Gastroesophageal sphincter (tissue), 3 donors: ENCODE measurements around the gene ZNF333.
"Not testable (repeated sequence)": the region's sequence is repeated elsewhere in the genome, so short reads cannot be mapped to it uniquely, and the experiment has no call there.

Experiments used
- POLR2A ChIP-seq, 2 donors: fragments of 450-650 bp; IDR thresholded peaks; one replicate each; pipeline ENCODE4 v1.6.1; 2017; ENCODE audit warnings: antibody characterized with exemption in 2 of 2, mild to moderate bottlenecking in 2 of 2, moderate library complexity in 1 of 2
- POLR2AphosphoS5 ChIP-seq: sonication (generic); formaldehyde crosslinking; IDR thresholded peaks from one replicate; pipeline ENCODE4 v1.6.1; 2017; ENCODE audit warnings: antibody characterized with exemption
- TF ChIP-seq, protein P1 (sequence below), 4 experiments: fragments of 200-600 bp in 2 of 4; fragments of 450-650 bp in 2 of 4; sonication (generic) in 1 of 4; IDR thresholded peaks; one replicate each; pipeline ENCODE4 v1.5.1; 2017 to 2019; ENCODE audit warnings: antibody characterized with exemption in 4 of 4, mild to moderate bottlenecking in 2 of 4, moderate library complexity in 2 of 4

DNA sequence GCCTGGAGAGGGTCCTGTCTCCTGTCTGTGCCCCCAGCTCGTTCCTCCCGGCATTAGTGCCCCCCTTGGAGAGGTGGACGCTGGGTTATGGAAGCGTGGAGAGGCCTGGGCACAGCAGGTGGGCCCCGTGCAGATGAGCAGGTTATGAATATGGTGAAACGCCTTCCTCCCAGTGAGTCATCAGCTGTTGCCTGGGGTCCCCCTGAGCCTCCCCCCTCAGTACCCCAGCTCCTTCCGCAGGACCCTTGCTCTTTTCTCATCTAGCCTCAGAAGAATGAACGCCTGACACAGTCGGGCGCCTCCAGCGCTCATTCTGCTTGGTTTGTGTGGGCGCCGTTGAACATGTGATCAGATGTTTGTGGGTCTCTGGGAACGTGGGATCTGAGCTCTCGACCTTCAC lies 76.0 kb downstream of the ZNF333 start:
- not testable (repeated sequence) for TF ChIP-seq POLR2AphosphoS5; POLR2A (IDR thresholded peaks at IDR 0.05)
- TF ChIP-seq, protein P1, sequence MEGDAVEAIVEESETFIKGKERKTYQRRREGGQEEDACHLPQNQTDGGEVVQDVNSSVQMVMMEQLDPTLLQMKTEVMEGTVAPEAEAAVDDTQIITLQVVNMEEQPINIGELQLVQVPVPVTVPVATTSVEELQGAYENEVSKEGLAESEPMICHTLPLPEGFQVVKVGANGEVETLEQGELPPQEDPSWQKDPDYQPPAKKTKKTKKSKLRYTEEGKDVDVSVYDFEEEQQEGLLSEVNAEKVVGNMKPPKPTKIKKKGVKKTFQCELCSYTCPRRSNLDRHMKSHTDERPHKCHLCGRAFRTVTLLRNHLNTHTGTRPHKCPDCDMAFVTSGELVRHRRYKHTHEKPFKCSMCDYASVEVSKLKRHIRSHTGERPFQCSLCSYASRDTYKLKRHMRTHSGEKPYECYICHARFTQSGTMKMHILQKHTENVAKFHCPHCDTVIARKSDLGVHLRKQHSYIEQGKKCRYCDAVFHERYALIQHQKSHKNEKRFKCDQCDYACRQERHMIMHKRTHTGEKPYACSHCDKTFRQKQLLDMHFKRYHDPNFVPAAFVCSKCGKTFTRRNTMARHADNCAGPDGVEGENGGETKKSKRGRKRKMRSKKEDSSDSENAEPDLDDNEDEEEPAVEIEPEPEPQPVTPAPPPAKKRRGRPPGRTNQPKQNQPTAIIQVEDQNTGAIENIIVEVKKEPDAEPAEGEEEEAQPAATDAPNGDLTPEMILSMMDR (IDR thresholded peaks at IDR 0.05): not testable (repeated sequence)
